GM19328 (cell line): ENCODE measurements around the gene AGPAT2.

Source experiments
- ATAC-seq: cut with Tn5 transposase; IDR thresholded peaks from one replicate; pipeline ENCODE4 v1.9.1; 2021; ENCODE audit warnings: mild to moderate bottlenecking, moderate library complexity; ENCODE audit not compliant: unreplicated experiment

AGPAT2 gene

DNA sequence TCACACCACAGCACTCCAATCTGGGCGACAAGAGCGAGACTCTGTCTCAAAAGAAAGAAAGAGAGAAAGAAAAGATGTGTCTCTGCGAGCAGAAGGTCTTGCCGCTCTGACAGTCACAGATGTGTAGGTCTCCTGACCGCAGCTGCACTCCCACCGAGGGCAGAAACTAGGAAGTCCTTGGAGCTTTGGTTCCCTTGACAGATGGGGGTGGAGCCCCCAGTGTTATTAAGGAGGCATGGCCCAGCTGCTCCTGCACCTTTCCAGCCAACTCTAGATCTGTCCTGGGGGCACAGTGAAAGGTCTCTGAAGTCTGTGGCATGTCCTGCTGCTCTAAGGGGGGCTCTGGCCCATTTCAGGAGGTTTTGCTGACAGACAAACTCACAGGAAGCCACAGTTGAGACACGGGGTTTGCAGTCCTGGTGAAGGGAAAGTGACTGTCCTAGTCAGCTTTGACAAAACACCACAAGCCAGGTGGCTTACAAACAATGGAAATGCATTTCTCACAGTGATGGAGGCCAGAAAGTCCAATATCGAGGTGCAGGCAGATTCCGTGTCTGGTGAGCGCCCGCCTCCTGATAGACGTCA, 16.1 kb upstream of the AGPAT2 start:
- no peak for ATAC-seq

DNA sequence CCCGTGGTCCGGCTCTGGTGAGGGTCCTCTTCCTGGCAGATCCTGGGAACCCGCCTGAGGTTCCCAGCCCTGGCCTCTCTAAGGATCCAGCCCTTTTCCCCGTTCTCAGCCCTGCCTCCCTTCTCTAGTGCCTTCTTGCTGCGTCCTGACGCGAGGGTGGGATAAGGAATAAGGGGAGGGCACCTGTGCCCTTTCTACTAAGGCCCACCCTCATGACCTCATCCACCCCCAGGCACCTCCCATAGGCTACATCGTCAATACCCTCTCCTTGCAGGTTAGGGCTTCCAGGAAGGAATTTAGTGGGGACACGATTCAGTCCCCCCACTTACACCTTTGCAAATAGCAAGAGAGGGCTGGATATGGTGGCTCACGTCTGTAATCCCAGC, 14.4 kb upstream of the AGPAT2 start:
- ATAC-seq, result no peak

DNA sequence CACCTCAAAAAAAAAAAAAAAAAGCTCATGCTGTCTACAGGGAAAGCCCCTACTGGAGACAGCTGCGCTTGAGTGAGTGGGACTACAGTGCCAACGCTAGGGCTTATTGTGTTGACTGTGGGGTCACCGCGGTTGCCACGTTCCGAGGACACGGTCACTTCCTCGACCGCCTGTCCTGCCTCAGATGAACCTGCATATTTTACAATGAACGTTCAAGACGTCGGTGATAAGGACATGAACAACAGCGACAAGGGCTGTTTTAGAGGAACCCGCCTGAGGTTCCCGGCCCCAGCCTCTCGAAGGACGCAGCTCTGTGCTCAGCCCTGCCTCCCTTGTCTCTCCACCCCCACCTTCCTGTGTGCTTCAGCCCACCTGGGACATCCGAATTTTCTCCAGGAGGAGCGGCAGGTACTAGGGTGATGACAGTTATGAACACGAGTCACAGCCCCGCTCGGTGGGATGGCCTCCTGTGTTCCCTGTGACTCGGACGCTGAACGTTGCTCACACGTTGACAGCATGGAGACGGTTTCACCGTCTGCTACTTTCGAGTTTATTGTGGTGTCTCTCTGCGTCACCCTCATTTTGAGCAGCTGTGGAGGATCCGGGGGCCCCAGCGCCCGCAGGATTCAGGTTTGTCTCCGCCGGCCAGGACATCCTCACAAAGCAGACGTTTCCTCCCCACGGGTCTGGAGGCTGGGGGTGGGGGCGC, 13.9 kb upstream of the AGPAT2 start:
- no peak for ATAC-seq

DNA sequence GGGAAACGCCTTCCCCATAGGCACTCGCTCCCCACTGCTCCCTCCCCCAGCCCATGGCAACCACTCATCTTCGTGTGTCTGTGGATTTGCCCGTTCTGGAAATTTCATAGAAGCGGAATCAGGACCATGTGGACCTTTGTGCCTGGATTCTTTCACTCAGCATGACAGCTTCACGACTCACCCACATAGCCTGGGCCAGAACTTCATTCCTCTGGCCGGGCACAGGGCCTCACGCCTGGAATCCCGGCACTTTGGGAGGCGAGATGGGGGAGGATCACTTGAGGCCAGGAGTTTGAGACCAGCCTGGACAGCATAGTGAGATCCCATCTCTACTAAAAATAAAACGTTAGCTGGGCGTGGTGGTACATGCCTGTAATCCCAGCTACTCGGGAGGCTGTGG, 13.0 kb upstream of the AGPAT2 start:
- ATAC-seq, result no peak

DNA sequence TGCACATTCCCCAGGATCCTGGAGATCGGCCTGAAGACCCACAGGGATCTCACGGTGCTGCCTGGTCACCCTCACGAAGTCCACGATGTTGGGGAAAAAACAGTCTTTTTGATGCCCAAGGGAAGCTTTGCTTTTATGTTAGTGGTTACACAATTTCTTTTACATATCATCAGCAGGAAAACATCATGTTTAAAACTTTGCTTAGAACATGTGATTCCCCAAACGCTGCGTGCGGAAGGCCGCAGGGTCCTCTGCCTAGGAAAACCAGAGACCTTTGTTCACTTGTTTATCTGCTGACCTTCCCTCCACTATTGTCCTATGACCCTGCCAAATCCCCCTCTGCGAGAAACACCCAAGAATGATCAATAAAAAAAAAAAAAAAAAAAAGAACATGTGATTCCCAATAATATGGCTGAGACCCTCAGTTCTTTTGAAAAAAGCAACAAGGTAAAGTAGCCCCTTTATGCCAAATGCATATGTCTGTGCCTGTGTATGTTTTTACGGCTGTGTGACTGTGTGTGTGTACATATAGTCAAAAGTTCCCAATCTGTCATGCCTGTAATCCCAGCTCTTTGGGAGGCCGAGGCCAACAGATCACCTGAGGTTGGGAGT, 11.5 kb upstream of the AGPAT2 start:
- no peak for ATAC-seq

DNA sequence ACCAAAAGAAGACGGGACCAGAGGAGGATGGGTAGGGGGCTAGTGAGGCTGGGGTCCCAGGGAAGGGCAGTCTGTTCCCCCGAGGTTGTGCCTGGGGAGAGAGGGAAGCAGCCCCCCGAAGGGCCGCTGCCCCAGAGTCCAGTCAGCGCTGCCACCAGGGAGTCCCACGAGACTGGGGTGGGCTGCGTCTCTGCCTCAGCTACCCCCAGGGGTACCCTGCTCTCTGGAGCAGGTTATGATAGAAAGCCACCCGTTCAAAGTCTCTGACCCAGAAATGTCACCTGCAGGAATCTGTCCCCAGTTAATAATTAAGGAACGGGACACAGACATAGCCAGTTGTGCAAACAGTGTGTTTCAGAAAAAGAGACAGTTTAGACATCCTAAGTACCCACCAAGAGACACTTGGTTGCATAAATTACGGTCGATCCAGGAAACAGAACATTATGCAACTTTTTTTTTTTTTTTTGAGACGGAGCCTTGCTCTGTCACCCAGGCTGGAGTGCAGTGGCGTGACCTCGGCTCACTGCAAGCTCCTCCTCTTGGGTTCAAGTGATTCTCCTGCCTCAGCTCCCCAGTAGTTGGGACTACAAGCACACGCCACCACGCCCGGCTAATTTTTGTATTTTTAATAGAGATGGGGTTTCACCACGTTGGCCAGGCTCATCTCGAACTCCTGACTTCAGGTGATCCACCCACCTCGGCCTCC, 10.7 kb upstream of the AGPAT2 start:
- no peak for ATAC-seq

DNA sequence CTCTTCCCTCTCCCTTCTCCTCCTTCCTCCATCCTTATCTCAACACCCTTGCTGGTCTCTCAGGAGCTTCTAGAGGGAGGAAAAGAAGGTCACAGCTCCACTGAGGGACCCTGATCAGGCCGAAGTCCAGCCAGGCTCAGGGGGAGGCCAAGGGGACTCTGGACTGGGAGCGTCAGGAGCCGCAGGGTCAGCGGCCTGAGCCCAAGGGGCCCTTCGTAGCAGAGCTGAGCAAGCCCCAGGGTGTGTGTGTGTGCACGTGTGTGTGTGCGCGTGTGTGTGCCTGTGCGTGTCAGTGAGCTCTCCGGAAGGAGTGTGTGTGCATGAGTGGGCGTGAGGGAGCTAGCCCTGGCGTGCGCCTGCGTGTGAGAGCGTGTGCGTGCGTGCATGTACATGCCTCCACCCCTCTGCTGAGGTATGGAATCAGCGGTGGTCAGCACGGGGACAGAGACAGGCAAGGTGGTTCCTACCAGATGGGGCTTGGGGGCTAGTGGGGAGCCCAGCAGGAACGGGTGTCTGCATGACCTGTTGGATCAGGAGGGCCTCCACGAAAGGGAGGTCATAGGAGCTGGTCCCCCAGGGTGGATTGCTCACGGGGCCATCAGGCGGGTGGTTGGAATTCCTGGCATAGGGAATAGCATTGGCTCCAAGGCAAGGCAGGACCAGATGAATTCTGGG, 10.0 kb upstream of the AGPAT2 start:
- ATAC-seq, result no peak

DNA sequence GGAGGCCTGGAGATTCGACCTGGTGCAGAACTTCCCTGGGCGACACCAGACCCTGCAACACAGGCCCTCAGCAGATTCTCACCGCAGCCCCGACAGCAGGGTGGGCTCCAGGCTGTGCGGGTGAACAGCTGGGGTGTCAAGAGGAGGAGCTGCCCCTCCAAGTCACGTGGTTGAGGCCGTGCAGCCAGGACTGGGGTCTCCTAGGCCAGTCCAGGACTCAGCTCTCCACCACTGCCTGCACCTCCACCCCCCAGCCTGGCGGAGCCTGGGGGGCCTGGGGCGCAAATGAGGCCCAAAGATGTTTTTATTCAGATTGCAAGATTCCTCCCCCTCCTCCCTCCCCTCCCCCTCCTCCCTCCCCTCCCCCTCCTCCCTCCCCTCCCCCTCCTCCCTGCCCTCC, 9.2 kb upstream of the AGPAT2 start:
- ATAC-seq, result no peak

DNA sequence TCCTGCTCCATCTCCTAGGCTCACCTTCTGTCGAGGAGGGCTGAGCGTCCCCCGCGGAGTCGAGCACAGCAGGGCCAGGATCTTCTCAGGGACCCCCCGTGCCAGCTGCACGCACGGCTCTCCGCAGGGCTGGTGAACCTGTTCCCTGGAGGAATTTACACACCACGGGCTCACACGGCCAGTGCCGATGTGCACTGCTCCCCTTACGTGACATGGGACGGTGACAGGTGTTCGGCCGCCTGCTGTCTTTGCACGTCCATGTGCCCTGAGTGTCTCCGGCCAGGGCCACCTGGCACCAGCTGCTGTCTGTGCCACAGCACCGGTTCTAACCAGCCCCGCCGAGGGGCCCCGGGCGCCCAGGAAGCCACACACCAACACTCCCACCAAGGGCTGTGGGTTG, 8.7 kb upstream of the AGPAT2 start:
- ATAC-seq, result no peak

DNA sequence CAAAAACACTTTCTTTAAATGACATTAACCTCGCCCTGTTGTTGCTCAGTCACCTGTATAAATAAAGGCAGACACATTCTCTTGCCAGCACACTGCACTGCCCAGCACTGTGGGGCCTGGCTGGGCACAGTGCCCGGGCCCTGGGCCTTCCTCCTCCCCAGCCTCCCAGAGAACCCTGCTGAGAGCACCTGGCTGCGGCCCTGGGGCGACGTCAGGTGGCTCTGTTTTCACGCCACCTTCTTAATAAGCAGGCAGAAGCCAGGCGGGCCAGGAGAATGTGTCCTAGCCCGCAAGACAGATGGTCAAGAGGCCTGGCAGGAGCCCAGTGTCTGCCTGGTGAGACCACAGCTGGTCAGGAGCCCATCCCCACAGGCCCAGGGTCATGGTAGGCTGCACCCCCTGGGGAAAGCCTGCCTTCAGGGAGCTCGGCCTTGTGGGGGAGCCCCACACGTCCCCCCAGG, 8.2 kb upstream of the AGPAT2 start:
- no peak for ATAC-seq

DNA sequence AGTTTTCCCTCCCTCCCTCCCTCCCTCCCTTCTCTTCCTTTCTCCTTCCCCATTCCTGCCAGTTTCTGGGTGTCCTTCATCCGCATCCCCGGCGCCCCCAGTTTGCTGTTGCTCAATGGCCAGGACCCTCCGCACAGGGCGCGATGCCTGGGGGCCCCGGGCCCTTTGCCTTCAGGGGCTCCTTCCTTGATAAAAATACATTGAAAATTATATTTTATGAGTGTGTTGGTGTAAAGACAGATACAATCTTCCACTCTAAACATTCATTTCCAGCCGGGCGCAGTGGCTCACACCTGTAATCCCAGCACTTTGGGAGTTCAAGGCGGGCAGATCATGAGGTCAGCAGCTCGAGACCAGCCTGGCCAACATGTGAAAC, 7.6 kb upstream of the AGPAT2 start:
- ATAC-seq, result no peak

DNA sequence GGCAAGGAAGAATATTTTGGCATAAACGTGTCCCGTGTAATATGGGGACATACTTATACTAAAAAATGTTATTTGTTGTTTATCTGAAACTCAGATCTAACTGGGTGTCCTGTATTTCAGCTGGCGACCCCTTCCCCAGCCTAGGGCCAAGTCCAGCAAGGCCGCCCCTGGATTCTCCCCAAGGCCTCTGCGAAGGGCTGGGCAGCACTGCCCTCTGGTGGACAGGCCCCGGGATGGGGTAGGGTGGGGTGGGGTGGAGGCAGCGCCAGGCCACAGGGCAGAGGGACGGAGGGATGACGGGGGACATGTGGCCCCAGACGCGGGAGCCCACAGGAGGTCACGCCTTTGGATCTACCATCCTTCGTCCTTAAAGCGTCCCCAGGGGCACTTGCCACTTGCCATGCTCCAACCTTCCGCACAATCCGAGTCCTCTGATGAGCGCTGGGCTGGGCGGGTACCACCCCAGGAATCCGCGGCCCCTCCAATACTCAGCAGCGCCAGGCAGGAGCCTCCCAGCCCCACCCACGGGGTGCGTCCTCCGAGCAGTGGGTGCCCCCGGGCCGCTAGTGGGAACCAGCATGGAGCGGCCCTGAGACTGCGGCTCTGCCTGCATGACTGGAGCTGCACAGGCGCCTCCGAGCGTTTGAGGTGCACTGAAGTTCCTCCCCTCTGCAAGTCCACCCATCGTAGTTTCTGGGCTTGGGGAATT, 7.1 kb upstream of the AGPAT2 start:
- no peak for ATAC-seq

DNA sequence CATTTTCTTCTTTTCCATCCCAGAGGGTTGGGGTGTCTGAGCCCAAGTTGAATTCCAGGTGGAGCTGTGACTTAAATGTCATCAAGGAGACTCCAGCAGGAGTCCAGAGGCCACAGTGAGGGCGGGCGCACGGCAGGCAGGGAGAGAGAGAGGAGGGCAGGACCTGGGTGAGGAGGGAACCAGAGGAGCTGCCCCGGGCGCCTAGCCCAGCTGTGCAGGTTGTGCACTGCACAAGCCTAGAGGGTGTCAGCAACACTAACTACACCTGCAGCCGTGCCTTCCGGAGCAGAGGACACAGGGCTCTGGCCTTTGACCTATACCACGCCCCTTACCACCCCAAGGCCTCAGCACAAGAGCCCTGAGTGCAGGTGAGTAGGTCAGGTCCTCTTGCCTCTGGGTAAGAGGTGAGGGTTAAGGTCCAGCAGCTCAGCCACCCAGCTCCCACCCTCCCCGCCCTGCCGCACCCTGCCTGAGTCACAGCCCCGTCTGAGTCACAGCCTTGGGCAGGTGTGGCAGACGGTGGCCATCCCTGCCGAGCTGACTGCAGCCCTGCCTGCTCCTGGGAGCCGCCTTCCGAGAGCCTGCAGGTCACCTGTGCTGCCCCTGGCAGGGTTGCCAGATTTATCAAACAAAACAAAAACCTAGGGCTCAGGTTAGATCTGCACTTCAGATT, 6.4 kb upstream of the AGPAT2 start:
- no peak for ATAC-seq

DNA sequence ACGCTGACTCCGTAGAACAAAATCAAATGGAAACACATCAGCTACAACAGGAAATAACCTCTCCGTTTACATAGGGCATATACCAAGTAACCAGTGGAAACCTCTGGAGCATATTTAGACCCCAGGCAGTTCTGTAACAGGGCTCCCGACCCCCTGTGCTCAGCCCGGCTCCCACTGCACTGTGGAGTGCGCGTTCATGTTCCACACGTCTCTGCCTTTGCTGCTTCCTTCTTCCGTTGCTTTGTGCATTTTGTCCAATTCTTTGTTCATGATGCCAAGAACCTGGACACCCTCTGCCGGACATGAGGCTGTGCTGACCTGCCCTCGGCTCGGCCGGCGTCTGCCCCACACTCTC, 5.9 kb upstream of the AGPAT2 start:
- ATAC-seq, result no peak

DNA sequence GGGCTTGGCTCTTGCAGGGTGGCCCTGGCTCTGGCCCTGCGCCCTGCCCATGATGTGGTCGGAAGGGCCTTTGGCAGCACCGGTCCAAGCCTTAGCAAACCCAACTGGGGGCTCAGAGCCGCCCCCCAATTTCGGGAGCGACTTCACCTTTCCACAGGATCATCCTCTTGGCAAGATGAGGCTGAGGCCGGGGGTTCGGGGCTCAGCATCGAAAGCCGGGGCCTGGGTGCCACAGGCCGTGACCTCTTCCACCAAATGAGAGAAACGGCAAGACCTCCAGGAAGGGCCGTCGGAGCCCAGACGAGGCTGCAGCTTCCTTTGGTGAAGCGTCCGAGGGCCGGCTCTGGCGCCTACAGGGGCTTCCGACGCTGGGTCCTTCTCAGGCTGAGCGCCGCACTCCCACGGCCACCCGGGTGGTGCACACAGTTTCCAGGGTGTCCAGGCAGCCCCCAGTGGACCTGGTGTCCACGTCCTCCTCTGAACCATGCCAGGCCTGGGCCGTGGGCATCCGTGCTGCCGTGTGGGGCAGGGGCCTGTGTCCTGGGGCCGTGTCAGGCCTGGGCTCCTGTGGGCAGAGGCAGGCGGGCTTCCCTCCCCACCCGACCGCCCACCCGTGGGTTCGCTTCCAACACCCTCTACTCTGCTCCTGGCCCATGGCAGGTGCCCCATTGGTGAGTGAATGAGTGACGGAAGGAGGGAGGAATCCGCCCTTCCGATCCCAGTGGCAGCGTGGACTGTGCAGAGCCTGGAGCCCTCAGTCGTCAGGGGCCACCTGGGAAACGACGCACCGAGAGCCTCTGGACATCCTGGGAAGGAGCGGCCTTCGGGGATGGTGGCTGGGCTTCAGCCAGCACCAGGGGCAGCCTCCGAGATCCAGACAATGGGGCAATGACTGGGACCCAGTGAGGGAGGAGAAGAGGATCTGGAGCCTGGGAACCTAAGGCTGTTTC, 5.2 kb upstream of the AGPAT2 start:
- no peak for ATAC-seq

DNA sequence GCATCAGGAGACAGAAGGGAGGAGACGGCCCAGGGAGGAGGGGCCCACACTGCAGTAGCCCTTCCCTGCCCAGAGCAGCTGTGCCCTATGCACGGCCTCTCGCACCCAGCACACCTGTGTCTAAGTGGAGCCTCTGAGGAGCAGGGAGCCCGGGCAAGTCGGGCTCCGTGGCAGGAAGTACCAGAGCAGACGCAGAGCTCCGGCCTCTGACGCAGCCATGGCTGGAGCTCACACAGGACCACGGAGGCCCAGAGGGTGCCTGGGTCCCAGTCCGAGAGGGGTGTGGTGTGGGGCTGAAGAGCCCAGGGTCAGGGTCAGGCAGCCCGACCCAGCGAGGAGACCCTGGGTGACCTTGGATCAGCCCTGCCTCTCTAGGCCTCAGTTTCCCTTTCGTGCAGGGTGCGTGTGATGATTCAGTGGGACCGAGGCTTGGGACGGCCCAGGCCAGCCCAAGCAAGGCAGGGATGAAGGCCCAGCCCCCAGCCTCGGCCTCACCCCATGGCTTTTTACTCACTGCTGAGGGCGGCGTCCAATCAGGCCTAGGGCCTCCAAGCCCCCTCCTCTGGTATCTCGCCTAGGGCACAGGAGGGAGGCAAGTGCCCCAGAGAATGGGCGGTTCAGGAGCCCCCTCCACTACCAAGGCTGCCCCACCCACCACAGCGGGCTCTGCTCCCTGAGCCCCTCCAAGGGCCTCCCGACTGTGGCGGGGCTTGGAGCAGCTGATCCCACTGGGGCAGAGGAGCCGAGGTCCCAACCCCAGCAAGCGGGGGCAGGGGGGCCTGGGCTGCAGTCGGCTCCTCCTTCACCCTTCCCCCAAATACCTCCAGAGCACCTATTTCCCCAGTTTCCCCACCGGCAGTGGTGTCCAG, 4.3 kb upstream of the AGPAT2 start:
- ATAC-seq, result no peak

DNA sequence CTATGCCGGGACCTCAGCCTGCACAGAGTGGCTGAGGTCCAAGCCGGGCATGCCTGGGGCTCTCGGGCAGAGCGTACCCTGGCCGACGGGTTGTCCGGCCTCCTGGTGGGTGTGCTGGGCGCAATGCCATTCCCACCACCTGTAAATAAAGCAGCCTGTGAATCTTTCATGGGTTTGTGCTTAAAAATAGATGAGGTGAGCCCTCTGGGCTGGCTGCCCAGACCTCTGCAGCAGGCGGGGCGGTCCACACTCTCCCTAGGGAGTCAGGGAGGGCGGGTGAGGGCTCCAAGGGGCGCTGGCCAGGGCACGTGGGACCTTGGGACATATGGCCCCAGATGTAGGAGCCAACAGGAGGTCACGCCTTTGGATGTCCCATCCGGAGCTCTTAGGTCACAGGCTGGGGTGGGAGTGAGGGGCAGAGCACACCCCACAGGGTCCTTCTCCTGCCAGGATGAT, 3.6 kb upstream of the AGPAT2 start:
- no peak for ATAC-seq
